Measurements from ENCODE around the gene MRTFA. TPM values are rescaled to one million over a fixed set of nuclear protein-coding genes. Genes with fewer than 3 reads are reported as not detected.

The MRTFA gene
- total RNA-seq, 1 donor, result 34.0 TPM

DNA sequence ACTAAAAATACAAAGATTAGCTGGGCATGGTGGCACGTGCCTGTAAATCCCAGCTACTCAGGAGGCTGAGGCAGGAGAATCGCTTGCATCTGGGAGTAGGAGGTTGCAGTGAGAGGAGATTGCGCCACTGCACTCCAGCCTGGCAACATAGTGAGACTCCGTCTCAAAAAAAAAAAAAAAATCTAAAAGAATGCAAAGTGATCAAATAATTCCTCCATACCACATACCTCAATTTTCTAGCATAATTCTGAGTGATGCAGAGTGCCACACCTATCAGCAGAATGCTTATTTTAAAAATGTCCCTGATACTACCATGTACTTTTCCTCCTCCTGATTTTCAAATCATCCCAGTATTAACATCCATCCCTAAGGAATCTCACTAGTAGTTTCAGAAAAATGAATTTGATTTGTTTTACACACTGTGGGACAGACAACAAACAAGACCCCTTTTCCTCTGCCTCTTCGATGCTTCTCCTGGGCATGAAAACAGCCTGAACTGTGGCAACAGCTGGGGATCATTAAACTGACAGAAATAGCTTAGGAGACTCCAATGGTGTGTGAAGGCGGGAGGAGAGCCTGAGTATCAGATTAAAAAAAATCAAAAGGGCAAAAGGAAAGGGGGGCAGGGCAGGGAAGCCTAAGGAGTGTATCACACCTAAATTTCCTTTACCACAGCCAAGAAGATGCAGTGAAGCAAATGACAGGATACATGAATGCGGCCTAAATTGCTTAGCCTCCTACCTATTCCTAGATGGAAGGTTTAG, 151.4 kb downstream of the MRTFA start:
- H4K20me1 ChIP-seq (ENCODE audit: insufficient read depth, low read length), result peaks cover 26% of the 10 kb centered on the region
- peaks cover 36% of the 10 kb centered on the region for H3K79me2 ChIP-seq (ENCODE audit: insufficient read depth, low read length)
- no peak overlapping the region for H3K27ac ChIP-seq (ENCODE audit: low read depth, low read length)
- H3K4me2 ChIP-seq (ENCODE audit: insufficient read depth, low read length), result no peak overlapping the region
- H3K36me3 ChIP-seq (ENCODE audit: insufficient read depth, low read length), result no peaks in the 10 kb centered on the region
- H3K9me3 ChIP-seq (ENCODE audit: low read depth, low read length), result no peaks in the 10 kb centered on the region
- TF ChIP-seq CTCF (IDR thresholded peaks at IDR 0.05; ENCODE audit: extremely low read depth, low read depth, low read length), result no peak
- H3K4me1 ChIP-seq (ENCODE audit: insufficient read depth, low read length), result peaks cover 26% of the 10 kb centered on the region
- H2AFZ ChIP-seq (ENCODE audit: low read length), result no peak overlapping the region
- H3K4me3 ChIP-seq (ENCODE audit: insufficient read depth, low read length), result no peak overlapping the region
- peak; percentile 47 for DNase-seq (ENCODE audit: insufficient read length, low spot score, missing footprints)
- H3K27me3 ChIP-seq (ENCODE audit: insufficient read depth, low read length), result no peaks in the 10 kb centered on the region

DNA sequence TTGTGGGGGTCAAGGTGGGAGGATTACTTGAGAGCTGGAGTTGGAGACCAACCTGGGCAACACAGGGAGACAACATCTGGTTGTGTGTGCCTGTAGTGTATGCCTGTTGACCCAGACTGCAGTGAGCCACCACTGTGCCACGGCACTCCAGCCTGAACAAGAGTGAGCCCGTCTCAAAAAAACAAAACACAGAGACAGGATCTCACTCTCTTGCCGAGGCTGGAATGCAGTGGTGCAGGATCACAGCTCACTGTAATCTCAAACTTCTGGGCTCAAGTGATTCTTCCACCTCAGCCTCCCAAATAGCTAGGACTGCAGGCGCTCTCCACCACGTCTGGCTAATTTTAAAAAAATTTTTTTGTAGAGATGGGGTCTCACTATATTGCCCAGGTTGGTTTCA, 153.6 kb downstream of the MRTFA start:
- no peak overlapping the region for H3K27ac ChIP-seq (ENCODE audit: low read depth, low read length)
- no peaks in the 10 kb centered on the region for H3K36me3 ChIP-seq (ENCODE audit: insufficient read depth, low read length)
- H3K9me3 ChIP-seq (ENCODE audit: low read depth, low read length), result no peaks in the 10 kb centered on the region
- TF ChIP-seq CTCF (IDR thresholded peaks at IDR 0.05; ENCODE audit: extremely low read depth, low read depth, low read length), result no peak
- H3K27me3 ChIP-seq (ENCODE audit: insufficient read depth, low read length), result no peaks in the 10 kb centered on the region
- H3K4me3 ChIP-seq (ENCODE audit: insufficient read depth, low read length), result no peak overlapping the region
- H2AFZ ChIP-seq (ENCODE audit: low read length), result no peak overlapping the region
- H3K4me2 ChIP-seq (ENCODE audit: insufficient read depth, low read length), result no peak overlapping the region
- peaks cover 45% of the 10 kb centered on the region for H3K79me2 ChIP-seq (ENCODE audit: insufficient read depth, low read length)
- peaks cover 26% of the 10 kb centered on the region for H3K4me1 ChIP-seq (ENCODE audit: insufficient read depth, low read length)
- H4K20me1 ChIP-seq (ENCODE audit: insufficient read depth, low read length), result peaks cover 34% of the 10 kb centered on the region
- no peak for DNase-seq (ENCODE audit: insufficient read length, low spot score, missing footprints)

GRCh38 chr22:40482391-40482790, 154.1 kb downstream of the MRTFA start:
- H4K20me1 ChIP-seq (ENCODE audit: insufficient read depth, low read length), result peaks cover 30% of the 10 kb centered on the region
- H3K4me3 ChIP-seq (ENCODE audit: insufficient read depth, low read length), result no peak overlapping the region
- DNase-seq (ENCODE audit: insufficient read length, low spot score, missing footprints), result no peak
- no peaks in the 10 kb centered on the region for H3K27me3 ChIP-seq (ENCODE audit: insufficient read depth, low read length)
- no peaks in the 10 kb centered on the region for H3K9me3 ChIP-seq (ENCODE audit: low read depth, low read length)
- TF ChIP-seq CTCF (IDR thresholded peaks at IDR 0.05; ENCODE audit: extremely low read depth, low read depth, low read length), result no peak
- H3K4me1 ChIP-seq (ENCODE audit: insufficient read depth, low read length), result peaks cover 24% of the 10 kb centered on the region
- no peak overlapping the region for H3K27ac ChIP-seq (ENCODE audit: low read depth, low read length)
- H2AFZ ChIP-seq (ENCODE audit: low read length), result no peak overlapping the region
- peaks cover 48% of the 10 kb centered on the region for H3K79me2 ChIP-seq (ENCODE audit: insufficient read depth, low read length)
- H3K36me3 ChIP-seq (ENCODE audit: insufficient read depth, low read length), result no peaks in the 10 kb centered on the region
- no peak overlapping the region for H3K4me2 ChIP-seq (ENCODE audit: insufficient read depth, low read length)

- H3K27ac ChIP-seq (ENCODE audit: low read depth, low read length), result no peak overlapping the region
- peaks cover 51% of the 10 kb centered on the region for H3K79me2 ChIP-seq (ENCODE audit: insufficient read depth, low read length)
- no peak overlapping the region for H3K4me2 ChIP-seq (ENCODE audit: insufficient read depth, low read length)
These were observed 155.5 kb downstream of the MRTFA start for GRCh38 chr22:40480996-40481395.

More at GRCh38 chr22:40480996-40481395, 155.5 kb downstream of the MRTFA start:
- peaks cover 30% of the 10 kb centered on the region for H4K20me1 ChIP-seq (ENCODE audit: insufficient read depth, low read length)
- H3K4me3 ChIP-seq (ENCODE audit: insufficient read depth, low read length), result no peak overlapping the region
- DNase-seq (ENCODE audit: insufficient read length, low spot score, missing footprints), result no peak
- no peaks in the 10 kb centered on the region for H3K9me3 ChIP-seq (ENCODE audit: low read depth, low read length)
- no peaks in the 10 kb centered on the region for H3K27me3 ChIP-seq (ENCODE audit: insufficient read depth, low read length)
- H3K36me3 ChIP-seq (ENCODE audit: insufficient read depth, low read length), result no peaks in the 10 kb centered on the region
- H2AFZ ChIP-seq (ENCODE audit: low read length), result no peak overlapping the region
- peaks cover 11% of the 10 kb centered on the region for H3K4me1 ChIP-seq (ENCODE audit: insufficient read depth, low read length)
- no peak for TF ChIP-seq CTCF (IDR thresholded peaks at IDR 0.05; ENCODE audit: extremely low read depth, low read depth, low read length)

All from osteoblast (primary cell).